WERI-Rb-1 (cell line): ENCODE results near the gene CEPT1.
A peak's percentile ranks its signal among the peaks of the same experiment; 100 is the strongest.

Experiments used
- DNase-seq: peaks from one replicate; pipeline ENCODE4 v3.0.0-alpha.2; 2020
- H3K27ac ChIP-seq: fragments of 250-450 bp; sonication (Bioruptor Pico); 2 replicates; pipeline ENCODE4 v1.5.1; 2020; ENCODE audit warnings: mild to moderate bottlenecking, moderate library complexity
- H3K27me3 ChIP-seq: fragments of 250-450 bp; sonication (Bioruptor Pico); 2 replicates; pipeline ENCODE4 v1.5.1; 2021; ENCODE audit warnings: mild to moderate bottlenecking, low read depth, moderate library complexity; ENCODE audit not compliant: insufficient read depth, severe bottlenecking
- H3K36me3 ChIP-seq: fragments of 250-450 bp; sonication (Bioruptor Pico); 2 replicates; pipeline ENCODE4 v1.5.1; 2020; ENCODE audit warnings: mild to moderate bottlenecking, moderate library complexity
- H3K4me3 ChIP-seq: 2 replicates; pipeline ENCODE4 v1.5.1; 2011; ENCODE audit warnings: low read depth, mild to moderate bottlenecking, control low read depth, low read length
- H3K9me3 ChIP-seq: fragments of 250-450 bp; sonication (Bioruptor Pico); 2 replicates; pipeline ENCODE4 v1.5.1; 2021; ENCODE audit warnings: mild to moderate bottlenecking, moderate library complexity; ENCODE audit not compliant: severe bottlenecking
- TF ChIP-seq, protein P1 (sequence below): IDR thresholded peaks from 2 replicates; pipeline ENCODE4 v1.5.1; 2011; ENCODE audit warnings: low read depth, mild to moderate bottlenecking, control low read depth, inconsistent platforms, low read length

The CEPT1 gene

DNA sequence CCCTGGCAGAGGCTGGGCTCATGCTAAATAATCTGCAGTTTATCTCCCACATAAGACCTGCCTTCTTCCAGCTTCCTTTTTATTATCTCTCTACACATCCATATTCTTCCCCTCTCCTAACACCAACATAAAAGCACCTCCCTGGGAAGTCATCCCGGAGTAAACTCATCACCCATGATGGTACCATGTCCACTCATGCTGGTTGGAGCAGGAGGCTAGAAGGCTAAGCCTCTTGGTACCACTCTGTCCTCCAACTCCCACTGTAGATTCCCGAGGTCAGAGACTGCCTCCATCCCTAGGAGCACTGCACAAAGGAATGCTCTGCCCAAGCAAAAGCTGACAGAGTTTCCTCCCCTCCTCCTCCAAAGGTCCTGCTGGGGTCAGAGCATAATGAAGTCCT lies 56.2 kb downstream of the CEPT1 start:
- DNase-seq = no peak
- TF ChIP-seq, protein P1, sequence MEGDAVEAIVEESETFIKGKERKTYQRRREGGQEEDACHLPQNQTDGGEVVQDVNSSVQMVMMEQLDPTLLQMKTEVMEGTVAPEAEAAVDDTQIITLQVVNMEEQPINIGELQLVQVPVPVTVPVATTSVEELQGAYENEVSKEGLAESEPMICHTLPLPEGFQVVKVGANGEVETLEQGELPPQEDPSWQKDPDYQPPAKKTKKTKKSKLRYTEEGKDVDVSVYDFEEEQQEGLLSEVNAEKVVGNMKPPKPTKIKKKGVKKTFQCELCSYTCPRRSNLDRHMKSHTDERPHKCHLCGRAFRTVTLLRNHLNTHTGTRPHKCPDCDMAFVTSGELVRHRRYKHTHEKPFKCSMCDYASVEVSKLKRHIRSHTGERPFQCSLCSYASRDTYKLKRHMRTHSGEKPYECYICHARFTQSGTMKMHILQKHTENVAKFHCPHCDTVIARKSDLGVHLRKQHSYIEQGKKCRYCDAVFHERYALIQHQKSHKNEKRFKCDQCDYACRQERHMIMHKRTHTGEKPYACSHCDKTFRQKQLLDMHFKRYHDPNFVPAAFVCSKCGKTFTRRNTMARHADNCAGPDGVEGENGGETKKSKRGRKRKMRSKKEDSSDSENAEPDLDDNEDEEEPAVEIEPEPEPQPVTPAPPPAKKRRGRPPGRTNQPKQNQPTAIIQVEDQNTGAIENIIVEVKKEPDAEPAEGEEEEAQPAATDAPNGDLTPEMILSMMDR = no peak
- H3K36me3 ChIP-seq = no peaks in the 10 kb centered on the region
- H3K9me3 ChIP-seq = no peaks in the 10 kb centered on the region
- H3K27ac ChIP-seq = no peak overlapping the region
- H3K4me3 ChIP-seq = no peak overlapping the region
- H3K27me3 ChIP-seq = no peaks in the 10 kb centered on the region

DNA sequence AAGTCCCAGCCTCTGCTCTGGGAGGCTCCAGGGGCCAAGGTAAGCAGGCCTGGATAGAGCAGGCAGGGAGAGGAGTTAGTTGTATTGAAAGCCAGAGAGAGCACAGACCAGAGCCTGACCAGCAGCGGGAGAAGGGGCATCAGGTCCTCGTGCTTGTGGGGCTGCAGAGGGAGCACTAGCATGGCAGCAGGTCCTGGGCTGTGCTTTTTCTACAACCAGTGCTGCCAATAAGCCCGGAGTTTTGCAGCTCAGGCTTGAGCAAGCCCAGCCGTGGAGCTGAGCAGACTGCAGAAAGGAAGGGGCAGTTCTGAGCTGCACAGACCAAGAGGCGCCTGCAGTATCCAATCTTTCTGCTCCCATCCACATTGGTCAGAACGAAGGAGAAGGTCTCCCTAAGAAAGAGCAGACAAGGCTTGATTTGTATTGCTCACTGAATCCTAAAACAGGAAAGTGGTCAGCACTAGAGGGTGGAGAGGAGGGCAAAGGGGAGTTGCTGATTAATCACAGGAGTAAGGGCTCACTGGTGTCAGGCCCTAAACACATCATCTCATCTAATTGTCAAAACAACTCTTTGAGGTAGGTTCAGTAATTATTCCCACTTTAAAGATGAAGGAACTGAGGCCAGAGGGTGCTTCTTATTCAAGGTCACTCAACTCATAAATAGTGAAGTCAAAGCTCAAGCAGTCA lies 57.7 kb downstream of the CEPT1 start:
- H3K4me3 ChIP-seq = no peak overlapping the region
- no peaks in the 10 kb centered on the region for H3K9me3 ChIP-seq
- H3K27me3 ChIP-seq = no peaks in the 10 kb centered on the region
- TF ChIP-seq, protein P1 = peak; percentile 80
- H3K36me3 ChIP-seq = no peaks in the 10 kb centered on the region
- DNase-seq = peak; percentile 59
- no peak overlapping the region for H3K27ac ChIP-seq

DNA sequence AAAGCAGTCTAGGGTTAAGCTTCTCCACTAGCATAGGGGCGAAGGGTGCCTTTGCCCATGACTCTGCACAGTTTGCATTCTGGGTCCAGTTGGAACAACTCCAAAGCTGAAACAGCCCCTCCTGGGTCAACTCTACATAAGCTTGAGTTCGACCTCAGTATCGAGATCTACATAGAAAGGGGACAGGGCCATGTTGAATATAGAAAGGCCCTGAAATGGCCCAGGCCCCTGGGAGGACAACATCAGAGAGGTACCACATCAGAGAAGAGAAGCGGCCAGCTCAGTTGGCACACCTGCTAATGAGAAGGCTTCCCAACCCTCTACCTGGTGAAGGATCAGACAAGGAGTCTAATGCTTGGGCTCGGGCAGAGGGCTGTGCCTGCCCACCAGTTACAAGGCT lies 58.8 kb downstream of the CEPT1 start:
- no peaks in the 10 kb centered on the region for H3K27me3 ChIP-seq

DNA sequence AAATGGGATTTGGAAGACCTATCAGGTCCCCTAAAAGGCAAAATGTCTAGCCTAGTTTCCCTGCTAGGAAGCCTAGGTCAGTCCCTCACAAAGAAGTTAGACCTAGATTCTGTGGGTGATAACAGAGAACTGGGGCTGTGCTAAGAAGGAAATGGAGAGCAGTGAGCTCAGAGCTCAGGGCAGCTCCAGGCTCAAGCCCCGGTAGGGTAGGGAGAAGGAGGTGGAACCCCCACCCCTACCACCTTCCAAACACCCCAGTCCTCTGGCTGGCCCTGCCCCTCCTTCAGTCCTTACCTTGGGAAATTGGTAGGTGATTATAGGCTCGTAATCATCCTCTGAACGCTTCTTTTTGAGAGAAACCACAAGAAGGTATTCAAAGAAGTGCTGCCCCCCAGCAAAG lies 59.3 kb downstream of the CEPT1 start:
- no peak for DNase-seq
- no peak overlapping the region for H3K4me3 ChIP-seq
- TF ChIP-seq, protein P1 = no peak

More for the DNA sequence above, 58.8 kb downstream of the CEPT1 start:
- Histone ChIP-seq H3K36me3 (no peaks in the 10 kb centered on the region), H3K9me3 (no peaks in the 10 kb centered on the region), H3K4me3 (no peak overlapping the region), H3K27ac (no peak overlapping the region)
- DNase-seq = no peak
- TF ChIP-seq, protein P1 = no peak

DNA sequence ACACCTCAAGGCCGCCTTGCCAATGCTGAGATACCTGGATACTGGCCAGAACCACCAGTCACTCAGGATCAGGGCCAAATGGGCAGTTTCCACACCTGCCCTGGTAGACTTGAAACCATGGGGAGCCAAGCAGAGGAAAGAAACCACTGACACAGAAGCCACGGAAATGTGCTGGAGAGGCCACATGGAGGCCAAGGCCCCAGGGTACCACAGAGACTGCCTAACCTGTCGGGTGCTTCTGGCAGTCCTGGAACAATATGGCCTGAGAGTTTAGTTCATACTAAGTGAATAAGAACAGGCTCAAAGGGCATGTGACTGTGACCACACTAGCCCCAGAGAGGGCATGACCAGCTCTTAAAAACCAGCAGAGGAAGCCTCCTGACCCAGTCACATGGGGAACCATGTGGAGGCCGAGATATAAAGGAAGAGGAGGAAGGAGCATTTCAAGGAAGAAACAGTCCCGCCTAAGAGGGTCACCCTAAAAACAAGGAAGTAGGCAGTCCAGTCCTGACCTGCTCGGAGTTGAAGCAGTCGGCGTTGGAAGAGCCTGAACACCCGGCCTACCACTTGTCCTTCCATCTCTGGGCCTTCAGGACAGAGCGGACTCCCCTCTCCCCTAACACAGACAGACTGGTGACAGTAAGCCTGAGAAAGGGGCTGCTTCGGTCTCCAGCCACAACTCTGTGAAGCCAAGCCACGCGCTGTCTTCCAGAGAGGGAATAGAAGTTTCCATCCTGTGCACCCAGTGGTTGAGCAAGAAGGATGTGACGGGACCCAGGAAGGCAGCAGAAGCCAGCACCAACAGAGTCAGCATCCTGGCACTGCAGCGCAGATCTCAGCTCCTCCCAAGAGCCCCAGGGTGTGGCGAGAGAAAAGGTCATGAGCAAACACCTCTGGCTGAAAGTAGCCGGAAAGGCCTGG lies 60.1 kb downstream of the CEPT1 start, which contains the start of gene DENND2D:
DENND2D (minus strand) TSS at position 766 of the 921 bp plus-strand sequence; CDS start at position 579, 187 bp downstream.
- no peaks in the 10 kb centered on the region for H3K36me3 ChIP-seq
- no peaks in the 10 kb centered on the region for H3K27me3 ChIP-seq
- no peak for DNase-seq
- H3K9me3 ChIP-seq = no peaks in the 10 kb centered on the region
- H3K4me3 ChIP-seq = no peak within 1 kb of the TSS
- no peak within 1 kb of the TSS for H3K27ac ChIP-seq
- TF ChIP-seq, protein P1 = no peak

More for the DNA sequence above, 59.3 kb downstream of the CEPT1 start:
- H3K27ac ChIP-seq = no peak overlapping the region
- H3K9me3 ChIP-seq = no peaks in the 10 kb centered on the region
- no peaks in the 10 kb centered on the region for H3K27me3 ChIP-seq
- H3K36me3 ChIP-seq = no peaks in the 10 kb centered on the region
